Mucosa of descending colon (tissue), 3 donors: ENCODE measurements around the gene TAF8. TPM values are rescaled to one million over a fixed set of nuclear protein-coding genes. Genes with fewer than 3 reads are reported as not detected.

ENCODE experiments used
- ATAC-seq: fragments of 200-7000 bp; cut with Tn5 transposase; one replicate; pipeline ENCODE4 v1.9.1; 2020; ENCODE audit warnings: mild to moderate bottlenecking, moderate library complexity
- DNase-seq, 3 donors: peaks; one replicate each; pipeline ENCODE4 v3.0.0-alpha.2; 2020
- H3K36me3 ChIP-seq: fragments of 200-600 bp; one replicate; pipeline ENCODE4 v1.8.0; 2021; ENCODE audit warnings: low read depth, mild to moderate bottlenecking
- H3K4me1 ChIP-seq: fragments of 200-600 bp; one replicate; pipeline ENCODE4 v1.8.0; 2021; ENCODE audit warnings: low read depth, mild to moderate bottlenecking
- H3K4me3 ChIP-seq: fragments of 200-600 bp; one replicate; pipeline ENCODE4 v1.8.0; 2021; ENCODE audit warnings: mild to moderate bottlenecking
- H3K9me3 ChIP-seq: fragments of 200-600 bp; one replicate; pipeline ENCODE4 v1.8.0; 2021; ENCODE audit warnings: mild to moderate bottlenecking
- CTCF ChIP-seq: fragments of 200-600 bp; IDR thresholded peaks from one replicate; pipeline ENCODE4 v1.8.0; 2022; ENCODE audit warnings: antibody characterized with exemption, mild to moderate bottlenecking
- intact Hi-C, 2 donors: fragments of 100-400 bp; cut with DNase I in 1 of 2; cut with micrococcal nuclease in 1 of 2; formaldehyde crosslinking; loops; one replicate each; pipeline versions ENCODE4 v1.11.0 to v1.11.1; 2022; cut with DNase I, micrococcal nuclease
- total RNA-seq, 3 donors: library from RNA; stranded (reverse); fragmentation: NEBNext Ultra II Directional in 2 of 3; extraction: Animal tissue kit (Norgen Biotek cat#: 25700) in 2 of 3; gene quantifications; one replicate each; pipeline versions ENCODE4 v1.2.1 to v1.2.4, GENCODE V29; 2021 to 2023
- donor health status: DM: no; HTN: no; CAD: no; lungs with moderate emphysema.
- donor health status: DM: no; HTN: no; CAD: no.
- donor health status: DM: no; HTN: yes; CAD: no.

TAF8 gene
- total RNA-seq, 3 donors from 2014 or later, result 22.1 to 35.2 (median 25.0) TPM

GRCh38 chr6:42073287-42073686 is 23.0 kb downstream of the TAF8 start:
- H3K4me1 ChIP-seq, result no peaks in the 10 kb centered on the region
- ATAC-seq (no peak), DNase-seq (no peak)
- no peak for TF ChIP-seq CTCF
- H3K9me3 ChIP-seq, result no peaks in the 10 kb centered on the region
- no peaks in the 10 kb centered on the region for H3K36me3 ChIP-seq
- intact Hi-C loops, result no loop called here
- no peak overlapping the region for H3K4me3 ChIP-seq

GRCh38 chr6:42075159-42075838 is 25.0 kb downstream of the TAF8 start:
- no peaks in the 10 kb centered on the region for H3K9me3 ChIP-seq
- peak; percentile 87 for ATAC-seq
- DNase-seq, result peak; percentile 69 to 91 (median 91)
- peak; percentile 54 for TF ChIP-seq CTCF
- no peaks in the 10 kb centered on the region for H3K36me3 ChIP-seq
- intact Hi-C loops, result loop anchor here (1.0 to 5.0 kb wide), 3 partner anchors 91 to 137 kb away; no protein-coding TSS in a partner anchor
- no peaks in the 10 kb centered on the region for H3K4me1 ChIP-seq
- H3K4me3 ChIP-seq, result no peak overlapping the region

- intact Hi-C loops, result loop anchor here in 1 of 2 donors (5.0 kb wide), 2 partner anchors 89 to 134 kb away; no protein-coding TSS in a partner anchor
- no peak for TF ChIP-seq CTCF
- H3K4me1 ChIP-seq, result no peaks in the 10 kb centered on the region
- no peaks in the 10 kb centered on the region for H3K9me3 ChIP-seq
- ATAC-seq (no peak), DNase-seq (no peak)
- H3K36me3 ChIP-seq, result no peaks in the 10 kb centered on the region
- no peak overlapping the region for H3K4me3 ChIP-seq
These were observed 28.1 kb downstream of the TAF8 start for GRCh38 chr6:42078386-42078785.

- intact Hi-C loops, result loop anchor here in 1 of 2 donors (5.0 kb wide), 2 partner anchors 87 to 132 kb away; no protein-coding TSS in a partner anchor
- Histone ChIP-seq H3K4me3 (no peak overlapping the region), H3K9me3 (no peaks in the 10 kb centered on the region), H3K36me3 (no peaks in the 10 kb centered on the region), H3K4me1 (no peaks in the 10 kb centered on the region)
- no peak for DNase-seq
- no peak for ATAC-seq
- no peak for TF ChIP-seq CTCF
These were observed 29.7 kb downstream of the TAF8 start for GRCh38 chr6:42079941-42080464.

GRCh38 chr6:42083530-42083929 is 33.2 kb downstream of the TAF8 start:
- no peak for TF ChIP-seq CTCF
- intact Hi-C loops, result no loop called here
- ATAC-seq (peak; percentile 24), DNase-seq (no peak)
- Histone ChIP-seq H3K4me1 (no peaks in the 10 kb centered on the region), H3K9me3 (no peaks in the 10 kb centered on the region), H3K36me3 (no peaks in the 10 kb centered on the region), H3K4me3 (no peak overlapping the region)
